GM10248 (cell line): ENCODE results near the gene ACTR2.
"Not testable (repeated sequence)": the region's sequence is repeated elsewhere in the genome, so short reads cannot be mapped to it uniquely, and the experiment has no call there.

Experiments
- CTCF ChIA-PET: fragments of 300-600 bp; sonication (Branson Sonifier 250); formaldehyde crosslinking; extraction: SDS; loops from one replicate; lab custom pipeline; 2021; ENCODE audit warnings: antibody characterized with exemption; lab: Yijun Ruan, JAX
- POLR2A ChIA-PET: fragments of 350-650 bp; sonication (Branson Sonifier 250); formaldehyde crosslinking; extraction: SDS; loops from one replicate; lab custom pipeline; 2020; ENCODE audit warnings: antibody characterized with exemption; lab: Yijun Ruan, JAX
- DNase-seq: peaks from one replicate; pipeline ENCODE4 v3.0.0; 2012; ENCODE audit errors: extremely low spot score
- TF ChIP-seq, protein P1 (sequence below): IDR thresholded peaks from 2 replicates; pipeline ENCODE4 v1.5.1; 2012; ENCODE audit warnings: mild to moderate bottlenecking, low read depth; ENCODE audit errors: extremely low read depth, missing control alignments, control extremely low read depth

The ACTR2 gene

DNA sequence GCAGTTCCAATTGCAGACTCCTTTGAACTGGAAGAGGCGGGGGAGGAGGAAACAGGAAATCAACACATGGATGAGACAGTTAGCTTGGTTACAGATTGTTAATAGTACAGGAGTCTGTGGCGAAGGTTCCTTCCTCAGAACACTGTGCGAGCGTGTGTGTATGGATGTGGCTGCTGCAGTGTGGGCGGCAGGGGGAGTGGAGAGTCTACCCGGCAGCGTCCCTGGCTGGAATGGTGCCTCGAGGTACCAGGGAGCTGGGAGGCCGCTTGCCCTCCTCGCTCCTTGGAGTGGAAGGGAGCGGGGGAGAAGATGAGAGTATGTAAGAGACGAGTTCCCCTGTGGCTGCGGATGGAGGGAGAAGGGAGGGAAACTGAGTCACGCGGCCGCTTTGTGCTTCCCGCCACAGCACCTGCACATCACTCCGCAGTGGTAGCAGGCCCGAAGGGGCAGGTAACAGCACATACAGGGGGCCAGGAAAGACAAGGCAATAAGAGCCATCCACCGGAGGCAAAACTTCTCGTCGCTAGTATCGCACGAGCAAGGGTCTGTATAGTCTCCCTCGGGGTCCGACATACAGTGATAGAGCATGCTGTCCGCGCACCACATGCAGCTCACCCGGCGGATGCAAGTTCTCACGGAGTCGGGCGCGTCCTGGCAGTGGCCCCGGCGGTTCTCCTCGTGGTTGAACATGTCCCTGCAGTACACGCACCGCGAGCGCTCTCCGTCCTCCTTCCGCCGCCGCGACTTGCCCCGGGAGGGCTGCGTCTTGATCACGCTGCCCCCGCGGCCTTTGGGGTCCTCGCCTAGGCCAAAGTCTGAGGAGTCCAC is 85.7 kb downstream of the ACTR2 start:
- ChIA-PET POLR2A (no interaction called here), CTCF (interaction anchor here (1.9 kb wide), 1 partner anchor 12 kb away, joined by 4 read pairs; no protein-coding TSS in a partner anchor)

DNA sequence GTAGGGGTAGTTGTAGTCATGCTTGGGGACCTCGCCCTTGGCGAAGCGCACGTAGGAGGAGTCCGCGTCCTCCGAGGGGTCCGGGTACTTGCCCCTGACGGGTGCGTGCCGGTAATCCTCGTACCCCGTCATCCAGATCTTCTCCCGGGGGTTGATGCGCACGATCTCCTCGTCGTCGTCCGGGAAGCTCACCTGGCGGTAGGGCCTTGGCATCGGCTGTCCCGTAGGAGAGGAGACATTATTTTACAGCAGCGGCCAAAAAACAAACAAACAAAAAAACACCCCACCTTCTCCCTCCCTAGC is 86.3 kb downstream of the ACTR2 start:
- POLR2A ChIA-PET: no interaction called here
- CTCF ChIA-PET: no interaction called here
- TF ChIP-seq, protein P1, sequence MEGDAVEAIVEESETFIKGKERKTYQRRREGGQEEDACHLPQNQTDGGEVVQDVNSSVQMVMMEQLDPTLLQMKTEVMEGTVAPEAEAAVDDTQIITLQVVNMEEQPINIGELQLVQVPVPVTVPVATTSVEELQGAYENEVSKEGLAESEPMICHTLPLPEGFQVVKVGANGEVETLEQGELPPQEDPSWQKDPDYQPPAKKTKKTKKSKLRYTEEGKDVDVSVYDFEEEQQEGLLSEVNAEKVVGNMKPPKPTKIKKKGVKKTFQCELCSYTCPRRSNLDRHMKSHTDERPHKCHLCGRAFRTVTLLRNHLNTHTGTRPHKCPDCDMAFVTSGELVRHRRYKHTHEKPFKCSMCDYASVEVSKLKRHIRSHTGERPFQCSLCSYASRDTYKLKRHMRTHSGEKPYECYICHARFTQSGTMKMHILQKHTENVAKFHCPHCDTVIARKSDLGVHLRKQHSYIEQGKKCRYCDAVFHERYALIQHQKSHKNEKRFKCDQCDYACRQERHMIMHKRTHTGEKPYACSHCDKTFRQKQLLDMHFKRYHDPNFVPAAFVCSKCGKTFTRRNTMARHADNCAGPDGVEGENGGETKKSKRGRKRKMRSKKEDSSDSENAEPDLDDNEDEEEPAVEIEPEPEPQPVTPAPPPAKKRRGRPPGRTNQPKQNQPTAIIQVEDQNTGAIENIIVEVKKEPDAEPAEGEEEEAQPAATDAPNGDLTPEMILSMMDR: no peak
- no peak for DNase-seq

More for the DNA sequence above, 85.7 kb downstream of the ACTR2 start:
- TF ChIP-seq, protein P1: no peak
- DNase-seq: no peak

DNA sequence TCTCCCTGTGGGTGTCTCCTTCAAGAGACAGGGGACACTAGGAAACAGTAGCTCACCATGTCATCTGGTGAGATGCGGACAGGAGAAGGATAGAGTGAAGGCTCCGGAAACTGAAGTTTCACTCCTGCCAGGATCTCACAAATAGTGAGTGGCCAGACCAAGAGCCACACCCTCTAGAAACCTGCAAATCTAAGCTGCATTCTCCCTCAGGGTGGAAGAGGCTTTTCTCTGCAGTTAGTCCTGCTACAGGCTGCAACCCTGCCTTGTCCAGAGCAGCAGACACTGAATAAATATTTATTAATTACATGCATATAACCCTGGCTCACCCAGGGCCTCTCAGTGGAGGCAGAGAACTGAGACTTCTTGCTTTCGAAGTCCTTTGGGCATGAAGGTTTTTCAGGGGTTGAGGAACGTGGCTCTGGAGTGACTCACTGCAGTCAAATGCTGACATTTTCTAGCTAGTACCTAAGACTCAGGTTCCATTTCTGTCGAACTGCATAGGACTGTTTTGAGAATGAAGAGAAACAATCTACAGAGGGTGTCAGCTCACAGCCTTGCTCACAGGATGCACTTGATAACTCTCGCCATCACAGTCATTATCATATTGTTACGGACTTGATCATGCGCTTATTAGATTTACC is 87.3 kb downstream of the ACTR2 start:
- POLR2A ChIA-PET: no interaction called here
- TF ChIP-seq, protein P1: no peak
- CTCF ChIA-PET: no interaction called here
- DNase-seq: no peak

DNA sequence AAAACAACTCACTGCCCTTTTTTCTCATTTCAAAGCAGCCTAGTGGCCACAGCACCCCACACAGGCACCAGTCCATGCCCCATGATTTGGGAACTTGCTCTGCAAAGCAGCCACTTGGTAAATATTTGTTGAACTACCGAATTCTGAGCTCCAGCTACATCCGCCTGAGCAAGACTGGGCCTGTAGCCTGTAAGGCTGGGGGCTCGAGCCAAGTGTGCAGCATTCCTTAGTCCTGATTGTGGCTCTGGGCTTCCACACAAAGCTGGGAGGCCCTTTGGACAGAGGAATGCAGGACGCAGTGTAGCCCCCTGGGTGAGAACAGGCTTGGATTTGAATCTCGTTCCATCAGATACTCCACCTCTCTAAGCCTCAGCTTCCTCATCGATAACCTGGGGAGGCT is 88.4 kb downstream of the ACTR2 start:
- ChIA-PET POLR2A (no interaction called here), CTCF (interaction anchor here (0.8 to 1.2 kb wide), 2 partner anchors 13 to 57 kb away, joined by 3 to 4 read pairs; no protein-coding TSS in a partner anchor)
- TF ChIP-seq, protein P1: no peak
- DNase-seq: no peak

DNA sequence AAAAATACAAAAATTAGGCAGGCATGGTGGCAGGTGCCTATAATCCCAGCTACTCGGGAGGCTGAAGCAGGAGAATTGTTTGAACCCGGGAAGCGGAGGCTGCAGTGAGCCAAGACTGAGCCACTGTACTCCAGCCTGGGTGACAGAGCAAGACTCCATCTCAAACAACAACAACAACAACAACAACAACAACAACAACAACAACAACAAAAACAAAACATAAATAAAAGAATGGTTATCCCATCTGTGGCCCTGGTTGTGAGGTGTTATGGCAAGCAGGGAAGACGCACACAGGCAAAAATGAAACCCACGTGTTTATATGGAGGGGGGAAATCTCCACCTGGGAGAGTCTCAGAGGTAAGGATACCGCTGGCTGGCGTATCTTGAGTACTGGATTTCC is 89.7 kb downstream of the ACTR2 start:
- CTCF ChIA-PET: interaction anchor here (1.0 to 1.2 kb wide), 2 partner anchors 9 to 41 kb away, joined by 3 read pairs; no protein-coding TSS in a partner anchor
- POLR2A ChIA-PET, DNase-seq: not testable (repeated sequence)

DNA sequence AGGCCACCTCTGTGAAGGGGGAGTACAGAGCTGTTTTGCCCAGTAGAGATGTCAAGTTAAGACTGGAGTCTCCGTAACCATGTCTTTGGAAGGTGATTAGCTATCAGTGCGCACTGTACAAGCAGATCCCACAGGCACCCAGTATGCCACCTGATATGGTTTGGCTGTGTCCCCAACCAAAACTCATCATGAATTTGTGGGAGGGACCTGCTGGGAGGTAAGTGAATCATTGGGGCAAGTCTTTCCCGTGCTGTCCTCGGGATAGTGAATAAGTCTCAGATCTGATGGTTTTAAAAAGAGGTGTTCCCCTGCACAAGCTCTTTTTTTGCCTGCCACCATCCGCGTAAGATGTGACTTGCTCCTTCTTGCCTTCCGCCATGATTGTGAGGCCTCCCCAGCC is 90.2 kb downstream of the ACTR2 start:
- ChIA-PET CTCF (interaction anchor here (1.0 to 1.2 kb wide), 3 partner anchors 9 to 41 kb away, joined by 3 read pairs; no protein-coding TSS in a partner anchor), POLR2A (no interaction called here)
- TF ChIP-seq, protein P1: no peak
- no peak for DNase-seq
